Fibroblast of mammary gland (primary cell): ENCODE measurements around the gene MPHOSPH6.
"Not testable (repeated sequence)": the region's sequence is repeated elsewhere in the genome, so short reads cannot be mapped to it uniquely, and the experiment has no call there.

Source experiments
- DNase-seq: peaks from one replicate; pipeline ENCODE4 v3.0.0-alpha.2; 2010; ENCODE audit warnings: low read depth
- H3K4me3 ChIP-seq: 2 replicates; pipeline ENCODE4 v1.5.1; 2011; ENCODE audit warnings: low read depth, mild to moderate bottlenecking, low read length, moderate library complexity; ENCODE audit not compliant: control insufficient read depth
- CTCF ChIP-seq: conservative IDR thresholded peaks from 2 replicates; pipeline ENCODE4 v1.5.1; 2011; ENCODE audit warnings: low read depth, low read length, inconsistent platforms; ENCODE audit not compliant: control insufficient read depth, insufficient read depth

The MPHOSPH6 gene

GRCh38 chr16:82169861-82170845, at the start of gene MPHOSPH6:
Gene MPHOSPH6 (minus strand): TSS chr16:82170224. CDS start chr16:82170175, 49 bp downstream.
- peak within 1 kb of the TSS; percentile 89 for H3K4me3 ChIP-seq
- peak; percentile 82 for DNase-seq
- no peak for TF ChIP-seq CTCF

- no peak overlapping the region for H3K4me3 ChIP-seq
- no peak for TF ChIP-seq CTCF
- no peak for DNase-seq
These were observed 49.3 kb upstream of the MPHOSPH6 start for GRCh38 chr16:82219298-82219697.

- DNase-seq = not testable (repeated sequence)
These were observed 39.3 kb upstream of the MPHOSPH6 start for GRCh38 chr16:82209314-82209713.

GRCh38 chr16:82203198-82203597, 33.2 kb upstream of the MPHOSPH6 start:
- DNase-seq = no peak
- TF ChIP-seq CTCF = no peak
- no peak overlapping the region for H3K4me3 ChIP-seq

More at GRCh38 chr16:82209314-82209713, 39.3 kb upstream of the MPHOSPH6 start:
- H3K4me3 ChIP-seq = not testable (repeated sequence)

GRCh38 chr16:82201926-82202325, 31.9 kb upstream of the MPHOSPH6 start:
- H3K4me3 ChIP-seq = no peak overlapping the region
- TF ChIP-seq CTCF = no peak
- no peak for DNase-seq

GRCh38 chr16:82201351-82201750, 31.3 kb upstream of the MPHOSPH6 start:
- no peak for TF ChIP-seq CTCF
- no peak for DNase-seq
- H3K4me3 ChIP-seq = no peak overlapping the region

- no peak overlapping the region for H3K4me3 ChIP-seq
- no peak for TF ChIP-seq CTCF
- no peak for DNase-seq
These were observed 29.2 kb upstream of the MPHOSPH6 start for GRCh38 chr16:82199209-82199608.
